NAMALWA (cell line): ENCODE results near the gene LRP3.

Experiments
- DNase-seq: peaks from one replicate; pipeline ENCODE4 v3.0.0-alpha.2; 2015; ENCODE audit warnings: low spot score

LRP3 gene

DNA sequence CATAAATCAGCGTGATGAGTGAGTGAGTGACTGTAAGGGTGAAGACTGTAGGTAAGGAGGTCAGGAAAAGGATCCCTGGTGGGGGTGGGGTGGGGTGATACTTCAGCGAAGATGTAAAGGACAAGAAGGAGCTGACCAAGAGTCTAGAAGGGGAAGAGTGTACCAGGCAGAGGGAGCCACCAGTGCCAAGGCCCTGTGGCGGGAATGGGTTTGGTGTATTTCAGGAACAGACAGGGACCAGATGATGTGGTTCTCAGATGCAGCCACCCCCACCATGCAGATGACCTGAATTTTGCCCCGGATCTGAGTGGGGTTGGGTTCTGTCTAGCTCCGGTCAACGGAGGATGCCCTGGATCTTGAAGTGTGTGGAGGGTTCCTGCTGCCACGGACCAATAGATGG lies 61.7 kb downstream of the LRP3 start:
- no peak for DNase-seq

DNA sequence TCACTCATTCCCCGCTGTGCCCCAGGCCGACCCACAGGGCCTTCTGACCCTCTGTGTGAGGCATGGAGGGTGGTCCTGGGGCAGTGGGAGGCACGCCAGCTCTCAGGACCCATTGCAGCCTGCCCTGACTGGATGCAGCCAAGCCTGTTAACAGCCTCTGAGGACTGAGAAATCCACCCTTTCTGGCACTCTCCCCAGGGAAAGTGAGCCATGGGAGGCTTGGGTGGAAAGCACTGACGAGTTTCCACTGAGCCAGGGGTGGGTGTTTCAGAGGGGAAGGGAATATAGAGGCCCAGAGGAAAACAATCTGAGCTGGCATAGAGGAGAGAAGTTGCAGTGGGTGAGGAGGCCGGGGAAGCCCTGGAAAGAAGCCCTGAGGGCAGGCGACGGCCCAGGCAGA lies 62.1 kb downstream of the LRP3 start:
- DNase-seq = no peak

DNA sequence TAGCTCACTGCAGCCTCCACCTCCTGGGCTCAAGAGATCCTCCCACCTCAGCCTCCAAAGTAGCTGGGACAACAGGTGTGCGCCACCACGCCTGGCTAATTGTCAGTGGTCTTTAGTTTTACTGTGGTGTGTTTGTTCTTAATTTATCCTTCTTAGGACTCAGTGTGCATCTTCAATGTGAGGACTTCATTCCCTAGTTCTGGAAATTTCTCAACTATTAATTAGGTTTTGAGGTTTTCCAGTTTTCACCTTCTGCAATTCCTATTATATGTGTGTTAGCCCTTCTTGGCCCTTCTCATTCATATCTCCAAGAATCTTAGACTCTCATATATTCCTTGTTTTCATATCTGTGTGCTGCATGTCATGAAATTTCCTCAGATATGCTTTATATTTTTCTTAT lies 63.7 kb downstream of the LRP3 start:
- DNase-seq = no peak
